ENCODE measurements around the gene AADACL4. TPM values are rescaled to one million over a fixed set of nuclear protein-coding genes. Genes with fewer than 3 reads are reported as not detected.

Gene AADACL4
- total and polyA plus RNA-seq, 9 of the 15 experiments (the other 6 are each of a cell fraction or from before 2014, with no cell fraction given), result not detected

DNA sequence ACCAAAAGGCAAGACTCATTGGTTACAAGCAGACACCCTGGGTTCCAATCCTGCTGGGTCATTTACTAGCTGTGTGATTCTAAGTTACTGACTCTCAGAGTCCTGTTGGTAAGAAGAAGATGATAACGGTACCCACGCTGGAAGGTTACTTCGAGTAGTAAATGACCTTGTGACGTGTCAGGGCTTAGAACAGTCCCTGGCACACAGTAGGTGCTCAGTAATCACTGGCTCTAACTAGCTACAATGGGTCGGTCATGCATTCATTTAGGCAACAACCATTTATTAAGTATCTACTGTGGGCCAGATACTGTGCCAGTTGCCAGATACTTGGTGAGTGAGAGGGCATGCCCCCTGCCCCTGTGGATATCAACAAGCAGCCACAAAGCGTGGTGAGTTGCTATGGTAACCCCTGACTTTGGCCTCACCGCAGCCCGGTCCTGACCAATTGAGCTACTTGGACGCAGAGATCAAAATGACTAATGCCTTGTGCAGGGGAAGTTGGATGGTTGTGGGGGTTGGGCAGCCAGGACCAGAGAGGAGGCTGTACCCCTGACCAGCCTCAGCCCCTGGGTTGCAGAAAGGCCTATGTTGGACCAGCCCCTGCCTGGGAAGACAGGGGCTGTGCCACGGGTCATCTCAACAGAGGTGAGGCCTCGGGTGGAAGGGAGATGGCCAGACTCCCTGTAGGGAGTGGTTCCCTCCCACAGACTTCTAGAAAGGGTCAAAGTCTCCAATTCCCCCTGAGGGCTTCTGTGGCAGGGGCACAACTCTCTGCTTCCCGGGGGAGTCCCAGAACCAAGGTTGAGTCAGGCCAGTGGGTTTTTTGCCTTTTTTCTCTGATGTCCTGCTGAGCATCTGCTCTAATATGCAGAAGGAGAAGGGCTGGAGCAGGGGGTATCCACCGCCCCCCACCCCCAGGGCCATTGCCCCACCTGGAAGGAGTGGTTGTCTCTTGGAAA is 41.9 kb upstream of the AADACL4 start (continued):
- TF ChIP-seq NELFE (IDR thresholded peaks at IDR 0.05; ENCODE audit: insufficient read depth, insufficient read length), result no peak
- TF ChIP-seq GTF2E2 (tag; IDR thresholded peaks at IDR 0.05), result no peak
- no peak for TF ChIP-seq HCFC1 (IDR thresholded peaks at IDR 0.05; ENCODE audit: low read depth, low read length)
- no peak for TF ChIP-seq MECOM (CRISPR knock-in tag; IDR thresholded peaks at IDR 0.05)
- TF ChIP-seq CBX2 (IDR thresholded peaks at IDR 0.05; ENCODE audit: insufficient read depth, low read length, poor library complexity, severe bottlenecking), result no peak
- TF ChIP-seq, protein P1, sequence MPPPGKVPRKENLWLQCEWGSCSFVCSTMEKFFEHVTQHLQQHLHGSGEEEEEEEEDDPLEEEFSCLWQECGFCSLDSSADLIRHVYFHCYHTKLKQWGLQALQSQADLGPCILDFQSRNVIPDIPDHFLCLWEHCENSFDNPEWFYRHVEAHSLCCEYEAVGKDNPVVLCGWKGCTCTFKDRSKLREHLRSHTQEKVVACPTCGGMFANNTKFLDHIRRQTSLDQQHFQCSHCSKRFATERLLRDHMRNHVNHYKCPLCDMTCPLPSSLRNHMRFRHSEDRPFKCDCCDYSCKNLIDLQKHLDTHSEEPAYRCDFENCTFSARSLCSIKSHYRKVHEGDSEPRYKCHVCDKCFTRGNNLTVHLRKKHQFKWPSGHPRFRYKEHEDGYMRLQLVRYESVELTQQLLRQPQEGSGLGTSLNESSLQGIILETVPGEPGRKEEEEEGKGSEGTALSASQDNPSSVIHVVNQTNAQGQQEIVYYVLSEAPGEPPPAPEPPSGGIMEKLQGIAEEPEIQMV (tag; conservative IDR thresholded peaks at IDR 0.05; ENCODE audit: low read depth), result no peak
- no peak for TF ChIP-seq ZNF644 (tag; IDR thresholded peaks at IDR 0.05; ENCODE audit: low read depth)
- no peak for TF ChIP-seq SMARCA4 (IDR thresholded peaks at IDR 0.05)
- TF ChIP-seq, protein P2, sequence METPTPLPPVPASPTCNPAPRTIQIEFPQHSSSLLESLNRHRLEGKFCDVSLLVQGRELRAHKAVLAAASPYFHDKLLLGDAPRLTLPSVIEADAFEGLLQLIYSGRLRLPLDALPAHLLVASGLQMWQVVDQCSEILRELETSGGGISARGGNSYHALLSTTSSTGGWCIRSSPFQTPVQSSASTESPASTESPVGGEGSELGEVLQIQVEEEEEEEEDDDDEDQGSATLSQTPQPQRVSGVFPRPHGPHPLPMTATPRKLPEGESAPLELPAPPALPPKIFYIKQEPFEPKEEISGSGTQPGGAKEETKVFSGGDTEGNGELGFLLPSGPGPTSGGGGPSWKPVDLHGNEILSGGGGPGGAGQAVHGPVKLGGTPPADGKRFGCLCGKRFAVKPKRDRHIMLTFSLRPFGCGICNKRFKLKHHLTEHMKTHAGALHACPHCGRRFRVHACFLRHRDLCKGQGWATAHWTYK (CRISPR knock-in tag; IDR thresholded peaks at IDR 0.05), result 0 out of 2 replicates have a peak, but pooled peaks have one; percentile 36
- no peak for TF ChIP-seq ZC3H8 (IDR thresholded peaks at IDR 0.05)
- TF ChIP-seq, protein P3, sequence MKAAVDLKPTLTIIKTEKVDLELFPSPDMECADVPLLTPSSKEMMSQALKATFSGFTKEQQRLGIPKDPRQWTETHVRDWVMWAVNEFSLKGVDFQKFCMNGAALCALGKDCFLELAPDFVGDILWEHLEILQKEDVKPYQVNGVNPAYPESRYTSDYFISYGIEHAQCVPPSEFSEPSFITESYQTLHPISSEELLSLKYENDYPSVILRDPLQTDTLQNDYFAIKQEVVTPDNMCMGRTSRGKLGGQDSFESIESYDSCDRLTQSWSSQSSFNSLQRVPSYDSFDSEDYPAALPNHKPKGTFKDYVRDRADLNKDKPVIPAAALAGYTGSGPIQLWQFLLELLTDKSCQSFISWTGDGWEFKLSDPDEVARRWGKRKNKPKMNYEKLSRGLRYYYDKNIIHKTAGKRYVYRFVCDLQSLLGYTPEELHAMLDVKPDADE (conservative IDR thresholded peaks at IDR 0.05; ENCODE audit: control insufficient read depth, low read depth, low read length), result no peak
- no peak for TF ChIP-seq TAF9B (IDR thresholded peaks at IDR 0.05; ENCODE audit: partially characterized antibody)
- no peak for TF ChIP-seq CCAR2 (IDR thresholded peaks at IDR 0.05; ENCODE audit: low read depth, low read length)
- TF ChIP-seq, protein P4, sequence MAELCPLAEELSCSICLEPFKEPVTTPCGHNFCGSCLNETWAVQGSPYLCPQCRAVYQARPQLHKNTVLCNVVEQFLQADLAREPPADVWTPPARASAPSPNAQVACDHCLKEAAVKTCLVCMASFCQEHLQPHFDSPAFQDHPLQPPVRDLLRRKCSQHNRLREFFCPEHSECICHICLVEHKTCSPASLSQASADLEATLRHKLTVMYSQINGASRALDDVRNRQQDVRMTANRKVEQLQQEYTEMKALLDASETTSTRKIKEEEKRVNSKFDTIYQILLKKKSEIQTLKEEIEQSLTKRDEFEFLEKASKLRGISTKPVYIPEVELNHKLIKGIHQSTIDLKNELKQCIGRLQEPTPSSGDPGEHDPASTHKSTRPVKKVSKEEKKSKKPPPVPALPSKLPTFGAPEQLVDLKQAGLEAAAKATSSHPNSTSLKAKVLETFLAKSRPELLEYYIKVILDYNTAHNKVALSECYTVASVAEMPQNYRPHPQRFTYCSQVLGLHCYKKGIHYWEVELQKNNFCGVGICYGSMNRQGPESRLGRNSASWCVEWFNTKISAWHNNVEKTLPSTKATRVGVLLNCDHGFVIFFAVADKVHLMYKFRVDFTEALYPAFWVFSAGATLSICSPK (IDR thresholded peaks at IDR 0.05; ENCODE audit: borderline replicate concordance), result no peak
- TF ChIP-seq, protein P5, sequence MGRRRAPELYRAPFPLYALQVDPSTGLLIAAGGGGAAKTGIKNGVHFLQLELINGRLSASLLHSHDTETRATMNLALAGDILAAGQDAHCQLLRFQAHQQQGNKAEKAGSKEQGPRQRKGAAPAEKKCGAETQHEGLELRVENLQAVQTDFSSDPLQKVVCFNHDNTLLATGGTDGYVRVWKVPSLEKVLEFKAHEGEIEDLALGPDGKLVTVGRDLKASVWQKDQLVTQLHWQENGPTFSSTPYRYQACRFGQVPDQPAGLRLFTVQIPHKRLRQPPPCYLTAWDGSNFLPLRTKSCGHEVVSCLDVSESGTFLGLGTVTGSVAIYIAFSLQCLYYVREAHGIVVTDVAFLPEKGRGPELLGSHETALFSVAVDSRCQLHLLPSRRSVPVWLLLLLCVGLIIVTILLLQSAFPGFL (CRISPR knock-in tag; IDR thresholded peaks at IDR 0.05), result no peak
- TF ChIP-seq, protein P6, sequence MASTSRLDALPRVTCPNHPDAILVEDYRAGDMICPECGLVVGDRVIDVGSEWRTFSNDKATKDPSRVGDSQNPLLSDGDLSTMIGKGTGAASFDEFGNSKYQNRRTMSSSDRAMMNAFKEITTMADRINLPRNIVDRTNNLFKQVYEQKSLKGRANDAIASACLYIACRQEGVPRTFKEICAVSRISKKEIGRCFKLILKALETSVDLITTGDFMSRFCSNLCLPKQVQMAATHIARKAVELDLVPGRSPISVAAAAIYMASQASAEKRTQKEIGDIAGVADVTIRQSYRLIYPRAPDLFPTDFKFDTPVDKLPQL (IDR thresholded peaks at IDR 0.05; ENCODE audit: extremely low read depth, insufficient read length), result no peak

All from K562 (cell line).